Transverse colon (tissue), 4 donors: ENCODE data around the gene ODF4.

Experiments
- EP300 ChIP-seq: sonication (generic); formaldehyde crosslinking; IDR thresholded peaks from one replicate; pipeline ENCODE4 v1.6.1; 2017; ENCODE audit warnings: antibody characterized with exemption, low read depth
- POLR2AphosphoS5 ChIP-seq, 3 donors: sonication (generic); formaldehyde crosslinking; IDR thresholded peaks; one replicate each; pipeline ENCODE4 v1.6.1; 2016; ENCODE audit warnings: antibody characterized with exemption in 3 of 3
- TF ChIP-seq, protein P1 (sequence below), 5 experiments: fragments of 200-600 bp in 3 of 5; fragments of 450-650 bp in 2 of 5; sonication (generic) in 3 of 5; IDR thresholded peaks; 1 replicate in 2 of 5; 2 replicates in 3 of 5; pipeline ENCODE4 v1.5.1; 2016 to 2017; ENCODE audit warnings: antibody characterized with exemption in 5 of 5, inconsistent platforms in 3 of 5, mild to moderate bottlenecking in 2 of 5, moderate library complexity in 1 of 5

DNA sequence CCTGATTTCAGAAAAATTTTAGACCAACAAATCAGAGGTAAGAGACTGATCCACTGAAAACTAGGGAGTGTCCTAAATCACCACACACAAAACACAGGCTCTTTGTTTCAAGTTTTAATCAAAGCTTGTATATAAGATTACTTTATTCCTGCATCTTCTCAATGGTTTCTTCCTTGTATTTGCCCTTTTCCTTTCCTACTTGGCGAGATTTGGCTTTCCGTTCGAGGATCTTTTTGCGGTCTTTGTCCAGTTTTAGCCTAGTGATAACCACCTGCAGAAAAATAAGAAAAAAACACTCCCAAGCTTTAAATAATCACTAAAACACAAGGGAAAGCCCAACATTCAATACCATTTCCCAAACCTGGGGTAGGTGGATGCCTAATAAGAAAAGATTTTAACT lies 37.8 kb downstream of the ODF4 start:
- TF ChIP-seq, protein P1, sequence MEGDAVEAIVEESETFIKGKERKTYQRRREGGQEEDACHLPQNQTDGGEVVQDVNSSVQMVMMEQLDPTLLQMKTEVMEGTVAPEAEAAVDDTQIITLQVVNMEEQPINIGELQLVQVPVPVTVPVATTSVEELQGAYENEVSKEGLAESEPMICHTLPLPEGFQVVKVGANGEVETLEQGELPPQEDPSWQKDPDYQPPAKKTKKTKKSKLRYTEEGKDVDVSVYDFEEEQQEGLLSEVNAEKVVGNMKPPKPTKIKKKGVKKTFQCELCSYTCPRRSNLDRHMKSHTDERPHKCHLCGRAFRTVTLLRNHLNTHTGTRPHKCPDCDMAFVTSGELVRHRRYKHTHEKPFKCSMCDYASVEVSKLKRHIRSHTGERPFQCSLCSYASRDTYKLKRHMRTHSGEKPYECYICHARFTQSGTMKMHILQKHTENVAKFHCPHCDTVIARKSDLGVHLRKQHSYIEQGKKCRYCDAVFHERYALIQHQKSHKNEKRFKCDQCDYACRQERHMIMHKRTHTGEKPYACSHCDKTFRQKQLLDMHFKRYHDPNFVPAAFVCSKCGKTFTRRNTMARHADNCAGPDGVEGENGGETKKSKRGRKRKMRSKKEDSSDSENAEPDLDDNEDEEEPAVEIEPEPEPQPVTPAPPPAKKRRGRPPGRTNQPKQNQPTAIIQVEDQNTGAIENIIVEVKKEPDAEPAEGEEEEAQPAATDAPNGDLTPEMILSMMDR (IDR thresholded peaks at IDR 0.05): no peak
- TF ChIP-seq POLR2AphosphoS5 (IDR thresholded peaks at IDR 0.05) (no peak), EP300 (no peak)
